Measurements from ENCODE around the gene CCHCR1.

GRCh38 chr6:31110825-31111582, 46.6 kb downstream of the CCHCR1 start:
- TF ChIP-seq CTCF (optimal IDR thresholded peaks at IDR 0.05 in 1 of 3, IDR thresholded peaks at IDR 0.05 in 1 of 3, conservative IDR thresholded peaks at IDR 0.05 in 1 of 3; ENCODE audit: extremely low read depth in 1 of 3, insufficient read depth in 2 of 3, low read length in 3 of 3) (no peak), EZH2 (IDR thresholded peaks at IDR 0.05; ENCODE audit: low read length) (no peak)

Data from keratinocyte (primary cell).